ENCODE data around the gene NKD1. TPM values are rescaled to one million over a fixed set of nuclear protein-coding genes. Genes with fewer than 3 reads are reported as not detected.

The NKD1 gene
- total and polyA plus RNA-seq, 2 donors (not counting 1 experiment from before 2014, with no cell fraction given): 0.16 to 1.9 TPM

DNA sequence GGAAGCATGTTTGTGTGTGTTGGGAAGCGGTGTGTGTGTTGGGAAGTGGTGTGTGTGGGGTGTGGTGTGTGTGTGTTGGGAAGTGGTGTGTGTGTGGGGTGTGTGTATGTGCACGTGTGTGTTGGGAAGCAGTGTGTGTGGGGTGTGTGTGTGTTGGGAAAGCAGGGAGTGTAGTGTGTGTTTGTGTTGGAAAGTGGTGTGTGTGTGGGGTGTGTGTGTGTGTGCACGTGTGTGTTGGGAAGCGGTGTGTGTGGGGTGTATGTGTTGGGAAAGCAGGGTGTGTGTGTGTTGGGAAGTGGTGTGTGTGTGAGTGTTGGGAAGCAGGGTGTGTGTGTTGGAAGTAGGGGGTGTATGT, 144.4 kb downstream of the NKD1 start:
- Histone ChIP-seq H3K4me1 (ENCODE audit: control insufficient read depth in 2 of 2, insufficient read depth in 2 of 2, low read length in 2 of 2) (peaks cover 31 to 32% of the 10 kb centered on the region in 2 donors), H3K4me3 (ENCODE audit: control extremely low read depth in 1 of 5, extremely low read depth in 1 of 5, insufficient read depth in 1 of 5, low read depth in 2 of 5, low read length in 4 of 5) (no peak overlapping the region), H3K27ac (ENCODE audit: low read length in 2 of 2) (no peak overlapping the region), H3K27me3 (replicated peaks in 1 of 4; ENCODE audit: control extremely low read depth in 1 of 4, control insufficient read depth in 3 of 4, insufficient read depth in 4 of 4, low read length in 3 of 4) (no peaks in the 10 kb centered on the region), H3K36me3 (replicated peaks in 1 of 2; ENCODE audit: control extremely low read depth in 1 of 2, control insufficient read depth in 1 of 2, extremely low read depth in 1 of 2, insufficient read depth in 2 of 2, low read length in 1 of 2) (no peaks in the 10 kb centered on the region), H3K79me2 (ENCODE audit: control insufficient read depth, insufficient read depth, low read length) (no peaks in the 10 kb centered on the region), H4K20me1 (ENCODE audit: control insufficient read depth, insufficient read depth, low read length, poor library complexity, severe bottlenecking) (no peaks in the 10 kb centered on the region), H3K4me2 (replicated peaks; ENCODE audit: low read depth, low read length, poor library complexity, severe bottlenecking) (peak overlapping the region; percentile 82), H3K9ac (ENCODE audit: low read length) (no peak overlapping the region), H2AFZ (ENCODE audit: insufficient read depth, low read depth, low read length, poor library complexity, severe bottlenecking) (peak overlapping the region; percentile 68), H3K9me3 (ENCODE audit: control extremely low read depth in 1 of 3, control insufficient read depth in 2 of 3, insufficient read depth in 1 of 3, low read length in 2 of 3) (no peaks in the 10 kb centered on the region)
- intact Hi-C loops (cut with micrococcal nuclease): no loop called here
- WGBS (ENCODE audit: insufficient coverage): 95% methylated on average over 4 of the region's 4 CpGs
- CTCF ChIA-PET: no interaction called here
- Mint-ChIP-seq H3K4me1 (peaks cover 42% of the 10 kb centered on the region), H3K4me3 (peak overlapping the region; percentile 79), H3K27ac (peak overlapping the region; percentile 33), H3K27me3 (no peaks in the 10 kb centered on the region), H3K9me3 (ENCODE audit: insufficient read depth) (no peaks in the 10 kb centered on the region)
- ATAC-seq (ENCODE audit: low read depth): no peak
- TF ChIP-seq CTCF (IDR thresholded peaks at IDR 0.05) (no peak), EZH2 (IDR thresholded peaks at IDR 0.05; ENCODE audit: borderline replicate concordance, insufficient read depth, low read depth, low read length, poor library complexity, severe bottlenecking) (no peak)
- POLR2A ChIA-PET: no interaction called here
- no peak for DNase-seq

DNA sequence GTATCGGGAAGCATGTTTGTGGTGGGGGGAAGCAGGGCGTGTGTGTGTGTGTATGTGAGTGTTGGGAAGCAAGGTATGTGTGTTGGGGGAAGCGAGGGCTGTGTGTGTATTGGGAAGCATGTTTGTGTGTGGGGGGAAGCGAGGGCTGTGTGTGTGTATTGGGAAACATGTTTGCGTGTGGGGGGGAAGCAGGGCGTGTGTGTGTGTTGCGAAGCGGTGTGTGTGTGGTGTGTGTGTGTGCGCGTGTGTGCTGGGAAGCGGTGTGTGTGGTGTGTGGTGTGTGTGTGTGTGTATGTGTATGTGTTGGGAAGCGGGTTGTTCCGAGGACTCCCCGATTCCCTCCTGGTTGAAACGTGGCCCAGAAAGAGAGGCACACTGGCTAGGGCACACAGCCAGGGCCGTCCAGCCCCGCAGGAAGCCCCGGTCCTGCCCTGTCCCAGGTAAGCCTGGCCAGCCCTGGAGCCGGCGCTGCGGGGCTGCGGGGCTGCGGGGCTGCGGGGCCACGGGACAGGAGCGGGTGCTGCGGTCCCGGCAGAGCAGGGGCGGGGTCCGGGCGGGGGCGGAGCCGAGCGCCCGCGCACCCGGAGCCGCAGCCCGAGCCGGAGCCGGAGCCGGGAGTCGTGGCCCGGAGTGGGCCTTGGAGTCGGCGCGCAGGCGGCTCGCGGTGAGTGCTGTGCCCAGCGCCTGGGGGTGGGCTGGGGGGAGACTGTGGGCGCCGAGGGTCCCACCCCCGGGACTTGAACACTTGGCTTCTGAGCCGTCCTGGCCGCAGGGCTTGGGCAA, 145.0 kb downstream of the NKD1 start, which contains the start of gene NOD2:
NOD2 (plus strand) TSS at position 608 of the 783 bp plus-strand sequence. CDS start 5,890 bp downstream, outside the sequence.
- intact Hi-C loops (cut with micrococcal nuclease): no loop called here
- Histone ChIP-seq H3K4me1 (ENCODE audit: control insufficient read depth in 2 of 2, insufficient read depth in 2 of 2, low read length in 2 of 2) (peaks cover 37 to 38% of the 10 kb centered on the region in 2 donors), H3K9ac (ENCODE audit: low read length) (peak within 1 kb of the TSS; percentile 65), H3K79me2 (ENCODE audit: control insufficient read depth, insufficient read depth, low read length) (no peaks in the 10 kb centered on the region), H3K4me3 (ENCODE audit: control extremely low read depth in 1 of 5, extremely low read depth in 1 of 5, insufficient read depth in 1 of 5, low read depth in 2 of 5, low read length in 4 of 5) (peak within 1 kb of the TSS; percentile 35 to 61 (median 48)), H4K20me1 (ENCODE audit: control insufficient read depth, insufficient read depth, low read length, poor library complexity, severe bottlenecking) (no peaks in the 10 kb centered on the region), H3K27ac (ENCODE audit: low read length in 2 of 2) (no peak within 1 kb of the TSS), H3K36me3 (replicated peaks in 1 of 2; ENCODE audit: control extremely low read depth in 1 of 2, control insufficient read depth in 1 of 2, extremely low read depth in 1 of 2, insufficient read depth in 2 of 2, low read length in 1 of 2) (no peaks in the 10 kb centered on the region), H3K27me3 (replicated peaks in 1 of 4; ENCODE audit: control extremely low read depth in 1 of 4, control insufficient read depth in 3 of 4, insufficient read depth in 4 of 4, low read length in 3 of 4) (no peaks in the 10 kb centered on the region), H2AFZ (ENCODE audit: insufficient read depth, low read depth, low read length, poor library complexity, severe bottlenecking) (peak within 1 kb of the TSS; percentile 68), H3K9me3 (ENCODE audit: control extremely low read depth in 1 of 3, control insufficient read depth in 2 of 3, insufficient read depth in 1 of 3, low read length in 2 of 3) (no peaks in the 10 kb centered on the region), H3K4me2 (replicated peaks; ENCODE audit: low read depth, low read length, poor library complexity, severe bottlenecking) (peak within 1 kb of the TSS; percentile 82)
- Mint-ChIP-seq H3K4me3 (peak within 1 kb of the TSS; percentile 79), H3K27ac (peak within 1 kb of the TSS; percentile 33), H3K4me1 (peaks cover 48% of the 10 kb centered on the region), H3K27me3 (no peaks in the 10 kb centered on the region), H3K9me3 (ENCODE audit: insufficient read depth) (no peaks in the 10 kb centered on the region)
- 16% methylated on average over 54 of the region's 56 CpGs for WGBS (ENCODE audit: insufficient coverage)
- ATAC-seq (ENCODE audit: low read depth) (peak; percentile 44), DNase-seq (peak; percentile 46)
- POLR2A ChIA-PET: no interaction called here
- CTCF ChIA-PET: interaction anchor here (1.8 kb wide), 1 partner anchor 10 kb away, joined by 6 read pairs; no protein-coding TSS in a partner anchor
- TF ChIP-seq EZH2 (IDR thresholded peaks at IDR 0.05; ENCODE audit: borderline replicate concordance, insufficient read depth, low read depth, low read length, poor library complexity, severe bottlenecking) (no peak), CTCF (IDR thresholded peaks at IDR 0.05) (no peak)
